Urothelium cell line (cell line): ENCODE results near the gene YTHDF1.

Source experiments
- DNase-seq: peaks from one replicate; pipeline ENCODE4 v3.0.0; 2011; ENCODE audit warnings: low spot score, mixed read lengths
- FAIRE-seq: peaks from 2 replicates; lab custom pipeline; 2011; peaks lifted over from hg19 to GRCh38; lab: Jason Lieb, UNC

Gene YTHDF1

GRCh38 chr20:63212792-63213191, 3.1 kb downstream of the YTHDF1 start:
- DNase-seq (no peak), FAIRE-seq (no peak)

DNA sequence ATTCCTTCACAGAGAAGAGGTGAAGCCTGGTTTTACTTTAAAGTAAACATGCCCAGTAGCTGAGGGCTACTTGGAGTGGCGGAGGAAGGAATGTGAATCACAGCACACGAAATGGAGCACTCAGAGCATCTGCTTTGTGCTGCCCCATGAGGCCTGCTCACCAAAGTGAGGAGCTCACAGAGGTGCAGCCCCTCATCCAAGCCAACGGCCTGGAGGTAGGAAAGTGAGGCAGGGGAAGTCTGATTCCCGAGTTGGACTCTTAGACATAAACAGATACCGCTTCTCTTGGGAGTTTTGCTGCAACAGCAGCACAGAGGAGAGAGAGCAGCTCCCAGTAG, 3.6 kb downstream of the YTHDF1 start:
- FAIRE-seq (no peak), DNase-seq (no peak)

- FAIRE-seq (peak; percentile 89), DNase-seq (no peak)
Measured at GRCh38 chr20:63210011-63210605, 5.8 kb downstream of the YTHDF1 start.

DNA sequence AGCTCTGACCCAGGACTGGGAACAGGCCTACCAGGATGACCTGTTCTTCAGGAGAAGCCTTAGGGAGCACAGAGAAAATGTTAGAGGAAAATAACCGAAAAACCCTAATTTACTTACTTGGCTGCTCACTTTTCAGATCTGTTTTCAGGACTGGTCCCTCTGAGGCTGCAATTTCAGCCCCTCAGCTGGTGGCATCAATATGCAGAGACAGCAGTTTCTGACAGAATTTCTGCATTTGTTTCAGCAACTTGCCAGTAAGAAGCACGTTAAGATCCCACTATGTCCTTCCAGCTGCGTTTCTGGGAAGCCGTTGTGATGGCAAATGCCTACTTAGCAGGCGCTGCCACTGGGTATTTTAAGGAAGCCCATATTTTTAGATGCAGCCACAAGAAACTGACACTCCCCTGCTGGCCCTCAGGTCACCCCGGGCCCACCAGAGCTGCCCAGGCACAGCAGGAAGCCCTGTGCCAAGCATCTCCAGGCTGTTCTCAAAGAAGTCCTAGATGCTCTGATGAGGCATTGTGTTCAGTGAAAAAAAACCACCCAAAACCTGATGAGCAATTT, 7.5 kb downstream of the YTHDF1 start:
- FAIRE-seq (no peak), DNase-seq (no peak)

DNA sequence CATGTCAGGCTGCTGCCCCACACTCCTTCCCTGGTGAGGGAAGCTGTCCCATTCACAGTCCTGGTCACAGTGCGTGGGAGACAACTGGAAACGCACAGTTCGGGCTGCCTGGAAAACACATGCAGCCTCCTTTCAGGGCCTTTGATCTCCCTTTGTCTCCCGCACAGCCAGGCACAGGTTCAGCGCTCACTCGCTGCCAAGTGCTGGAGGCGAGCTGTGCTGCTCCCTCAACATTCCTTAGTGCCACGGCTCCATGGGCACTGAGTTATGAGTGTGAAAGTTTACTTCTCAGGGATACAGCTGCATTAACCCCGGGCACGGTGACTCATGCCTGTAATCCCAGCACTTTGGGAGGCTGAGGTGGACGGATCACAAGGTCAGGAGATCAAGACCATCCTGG, 9.1 kb downstream of the YTHDF1 start:
- no peak for DNase-seq

DNA sequence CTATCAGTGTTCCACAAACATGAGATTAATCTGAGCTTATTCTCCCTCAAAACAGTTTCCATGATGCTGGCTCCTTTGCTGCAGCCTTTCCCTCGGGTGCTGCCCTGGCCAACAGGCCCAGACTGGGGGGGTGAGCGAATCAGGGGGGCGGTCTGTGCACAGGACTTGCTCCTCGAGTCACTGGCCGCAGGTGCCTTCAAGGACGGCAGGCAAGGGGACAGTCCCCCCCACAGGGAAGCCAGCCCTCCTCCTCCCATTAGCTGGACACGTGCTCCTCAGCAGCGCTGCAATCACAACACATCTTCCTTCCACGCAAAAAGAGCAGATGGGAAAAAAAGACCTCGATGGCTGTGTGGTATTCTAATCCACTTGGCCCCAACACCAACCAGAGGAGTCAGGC, 10.0 kb downstream of the YTHDF1 start:
- peak; percentile 44 for FAIRE-seq
- DNase-seq, result no peak

More for the DNA sequence above, 9.1 kb downstream of the YTHDF1 start:
- FAIRE-seq, result peak; percentile 17

DNA sequence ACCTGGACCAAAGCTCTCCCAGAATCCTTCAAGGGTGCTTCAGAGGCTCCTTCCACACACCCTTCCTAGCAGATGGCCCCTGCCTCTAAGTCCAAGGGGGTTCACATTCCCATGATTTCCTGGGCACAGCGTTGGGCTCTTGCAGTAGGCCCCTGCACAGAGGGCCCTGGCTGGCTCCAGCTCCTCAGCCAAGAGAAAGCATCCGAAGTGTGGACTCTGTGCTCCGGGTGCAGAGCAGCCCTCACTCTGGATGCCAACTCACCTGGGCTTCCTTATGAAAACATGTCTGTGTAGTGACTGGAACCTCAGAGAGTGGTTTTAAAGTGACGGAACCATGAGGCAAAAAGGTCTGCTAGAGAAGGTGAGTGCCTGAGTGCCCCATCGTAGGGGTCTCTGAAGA, 11.6 kb downstream of the YTHDF1 start:
- DNase-seq (no peak), FAIRE-seq (no peak)

DNA sequence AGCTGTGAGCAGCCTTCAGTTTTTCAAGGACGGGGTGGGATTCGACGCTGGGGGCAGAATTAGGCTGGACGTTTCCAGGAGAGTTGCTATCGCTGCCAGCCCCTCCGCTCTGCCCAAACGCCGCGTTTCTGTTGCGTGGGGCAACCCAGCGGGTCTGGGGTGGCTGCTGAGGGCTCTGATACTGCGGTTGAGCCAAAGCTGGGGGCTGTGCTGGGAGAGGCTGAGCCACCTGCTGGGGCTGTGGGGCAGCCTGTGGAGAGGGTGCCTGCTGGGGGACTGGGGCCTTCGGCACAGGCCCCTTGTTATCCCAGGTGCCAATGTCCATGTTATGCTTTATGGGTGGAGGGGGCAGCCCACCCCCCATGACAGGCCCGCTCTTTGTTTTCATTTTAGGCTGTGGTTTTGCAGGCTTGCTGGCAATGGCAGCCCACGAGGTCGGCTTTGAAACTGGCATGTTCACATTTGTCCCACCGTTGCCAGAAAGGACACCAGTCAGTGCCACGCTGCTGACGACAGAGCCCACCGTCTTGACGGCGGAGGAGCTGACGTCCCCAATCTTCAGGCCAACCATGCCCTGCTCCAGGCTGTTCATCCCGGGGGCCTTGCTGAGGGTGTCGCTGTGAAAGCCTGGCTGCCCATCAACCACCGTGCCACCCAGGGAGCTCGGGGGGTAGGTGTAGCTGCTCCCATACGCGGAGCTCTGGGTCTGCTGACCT, 13.0 kb downstream of the YTHDF1 start:
- FAIRE-seq (no peak), DNase-seq (no peak)

DNA sequence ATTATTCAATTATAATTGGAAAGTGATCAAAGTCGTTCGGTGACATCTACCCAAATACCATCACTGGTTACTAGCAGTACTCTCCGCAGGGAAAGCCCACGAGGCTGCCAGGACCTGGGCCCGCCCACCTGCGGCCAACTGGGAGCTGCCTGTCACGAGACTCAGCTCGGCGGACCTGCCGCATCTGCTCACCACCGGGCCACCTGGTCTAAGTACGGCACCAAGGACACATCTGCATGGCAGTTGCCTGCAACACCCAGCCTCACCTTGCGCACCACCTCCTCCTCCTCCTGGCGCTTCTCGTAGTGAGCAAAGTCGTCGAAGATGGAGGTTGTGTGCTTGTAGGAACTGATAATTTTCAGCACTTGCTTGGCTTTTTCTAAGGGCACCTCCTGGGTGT, 13.9 kb downstream of the YTHDF1 start:
- FAIRE-seq (no peak), DNase-seq (no peak)

GRCh38 chr20:63198606-63199005, 17.3 kb downstream of the YTHDF1 start:
- DNase-seq, result no peak
- FAIRE-seq, result no peak

- DNase-seq (no peak), FAIRE-seq (peak; percentile 88)
Measured at GRCh38 chr20:63196768-63197470, 19.0 kb downstream of the YTHDF1 start.

- FAIRE-seq, result no peak
- no peak for DNase-seq
Measured at GRCh38 chr20:63194797-63195173, 21.1 kb downstream of the YTHDF1 start.

DNA sequence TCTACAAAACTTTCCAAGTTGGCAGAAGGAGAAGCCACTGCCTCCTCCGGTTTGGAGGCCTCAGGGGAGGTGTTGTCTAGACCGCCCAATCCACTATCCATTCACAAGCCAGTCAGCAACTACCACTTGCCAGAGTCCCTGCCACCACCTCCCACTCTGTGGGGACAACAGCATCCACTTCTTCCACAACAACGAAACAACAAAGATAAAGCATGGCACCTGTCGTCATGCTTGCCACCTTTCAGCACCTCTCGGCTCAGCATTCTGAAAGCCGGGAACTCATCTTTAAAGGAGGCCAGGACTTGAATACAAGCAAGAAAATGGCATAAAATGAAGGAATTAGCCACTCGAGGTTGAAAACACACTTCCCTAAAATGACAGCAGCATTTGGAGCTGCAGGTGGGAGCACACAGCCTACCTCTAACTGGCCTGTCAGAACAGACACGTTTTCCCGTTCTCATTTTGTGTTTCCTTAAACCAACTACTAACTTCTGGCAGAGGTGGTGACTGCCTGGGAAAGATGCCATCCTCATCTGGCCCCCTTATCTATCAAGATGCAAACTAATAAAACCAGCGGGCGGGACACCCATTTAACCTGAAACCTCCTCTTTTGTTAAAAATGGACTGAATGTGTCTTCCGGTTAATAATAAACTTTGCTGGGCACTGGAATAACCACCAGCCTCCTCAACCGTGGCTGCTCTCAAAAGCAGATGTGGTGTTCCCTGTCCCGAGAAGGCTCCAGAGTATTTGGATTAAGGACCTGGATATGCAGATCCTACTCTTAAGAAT, 21.7 kb downstream of the YTHDF1 start:
- peak; percentile 79 for FAIRE-seq

GRCh38 chr20:63192721-63193120, 23.2 kb downstream of the YTHDF1 start:
- DNase-seq (no peak), FAIRE-seq (peak; percentile 90)

More for the DNA sequence above, 21.7 kb downstream of the YTHDF1 start:
- no peak for DNase-seq

DNA sequence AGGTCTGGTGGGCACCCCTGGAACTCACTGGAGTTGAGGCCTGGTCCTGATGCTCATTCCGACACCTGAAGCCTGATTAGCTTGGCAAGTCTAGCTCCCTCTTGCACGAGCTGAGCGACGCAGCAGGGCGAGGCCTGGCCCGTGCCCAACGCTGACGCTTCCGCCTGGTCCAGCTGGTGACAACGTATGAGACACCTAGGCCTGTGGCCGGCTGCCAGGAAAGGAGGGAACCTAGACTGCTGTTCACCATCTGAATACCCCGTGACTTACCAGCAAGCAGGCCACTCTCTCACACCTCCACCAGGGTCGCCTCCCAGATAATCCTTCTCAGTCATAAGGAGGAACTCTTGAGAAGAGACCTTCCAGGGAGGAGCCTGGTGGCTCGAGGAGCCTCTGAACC, 24.5 kb downstream of the YTHDF1 start:
- FAIRE-seq, result peak; percentile 58
- DNase-seq, result peak; percentile 90

DNA sequence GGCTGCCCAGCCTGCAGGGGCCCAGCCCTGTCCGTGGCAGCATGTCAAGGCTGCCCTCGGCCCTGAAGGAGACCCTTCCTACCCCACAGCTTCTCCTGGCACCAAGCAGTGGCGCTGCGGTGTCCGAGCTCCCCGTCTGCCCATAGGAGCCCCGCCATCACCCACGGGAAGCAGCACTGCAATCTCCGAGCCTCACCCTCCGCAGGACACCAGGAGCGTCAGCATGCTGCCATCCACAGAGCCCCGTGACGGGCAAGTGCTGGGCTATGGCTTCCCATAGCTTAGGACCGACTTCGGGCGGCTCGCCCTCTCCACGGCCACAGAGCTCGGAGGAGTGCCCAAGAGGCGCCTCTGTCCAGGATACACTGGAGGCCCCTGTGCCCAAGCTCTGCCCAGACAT, 25.1 kb downstream of the YTHDF1 start:
- no peak for DNase-seq
- FAIRE-seq, result no peak

GRCh38 chr20:63189846-63190559, 25.9 kb downstream of the YTHDF1 start:
- DNase-seq (no peak), FAIRE-seq (no peak)

DNA sequence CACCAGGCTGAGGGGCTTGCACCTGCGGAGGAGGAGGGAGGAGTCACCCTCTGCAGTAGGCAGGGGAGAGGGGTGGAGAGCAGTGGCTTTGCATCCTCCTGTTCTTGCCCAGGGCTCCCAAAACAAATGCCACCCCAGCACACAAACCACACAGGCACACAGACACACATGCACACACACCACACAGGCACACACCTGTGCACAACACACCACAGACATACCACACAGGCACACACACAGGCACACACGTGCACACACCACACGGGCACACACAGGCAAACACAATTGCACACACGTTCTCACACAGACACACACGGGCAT, 26.6 kb downstream of the YTHDF1 start:
- peak; percentile 94 for FAIRE-seq
- DNase-seq, result no peak

DNA sequence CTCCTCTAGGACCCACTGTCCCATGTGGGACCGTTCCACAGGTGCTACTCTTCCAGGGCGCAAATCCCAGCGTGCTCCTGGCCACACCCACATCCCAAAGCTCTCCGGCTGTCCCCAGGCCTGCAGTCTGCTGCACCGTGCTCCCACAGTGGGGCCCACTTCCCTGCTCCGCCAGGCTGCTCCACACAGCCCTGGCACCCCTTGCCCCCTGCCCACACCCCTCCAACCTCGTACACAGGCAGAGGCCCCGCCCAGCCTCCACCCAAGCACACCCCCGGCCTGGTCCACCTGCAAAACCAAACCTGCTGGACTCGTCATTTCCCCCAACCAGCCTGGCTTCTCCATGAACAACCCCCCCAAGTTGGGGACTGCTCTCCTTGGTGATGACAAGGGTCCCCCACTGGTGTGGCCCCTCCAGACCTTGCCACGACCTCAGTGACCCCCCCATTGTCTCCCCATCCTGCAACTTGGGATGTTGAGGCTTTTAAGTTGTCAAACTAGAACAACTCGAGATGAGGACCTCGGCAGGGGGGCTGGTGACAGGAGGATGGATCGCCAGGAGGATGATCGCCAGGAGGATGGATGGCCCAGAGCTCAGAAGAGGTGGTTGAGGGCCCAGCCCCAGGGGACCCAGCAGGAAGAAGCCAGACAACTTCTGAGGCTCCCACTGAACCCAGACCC, 27.1 kb downstream of the YTHDF1 start:
- DNase-seq (no peak), FAIRE-seq (no peak)

DNA sequence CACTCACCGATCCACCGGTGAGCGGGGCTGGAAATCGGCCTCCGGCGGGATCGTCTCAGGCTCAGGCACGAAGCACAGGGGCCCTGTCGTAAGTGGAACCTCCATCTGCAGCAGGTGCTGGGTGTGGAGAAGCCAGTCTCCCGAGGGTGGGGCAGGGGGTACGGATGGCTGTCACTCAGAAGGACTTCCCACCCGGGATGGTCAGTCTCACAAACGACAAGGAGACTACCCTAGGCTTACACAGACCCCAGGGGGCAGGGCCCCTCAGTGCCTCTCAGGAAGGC, 27.8 kb downstream of the YTHDF1 start:
- DNase-seq, result no peak
- FAIRE-seq, result no peak
